Neural cell (in vitro differentiated cells): ENCODE measurements around the gene TSHR. TPM values are rescaled to one million over a fixed set of nuclear protein-coding genes. Genes with fewer than 3 reads are reported as not detected.

Experiments
- H2AFZ ChIP-seq: fragments of 200-600, 300-800 bp; sonication (generic), shearing (Covaris generic); 2 replicates; pipeline ENCODE4 v1.6.0; 2014; ENCODE audit warnings: low read depth, mild to moderate bottlenecking, antibody characterized with exemption, low read length, moderate library complexity
- H3F3A ChIP-seq: fragments of 200-600 bp; shearing (Covaris generic); 2 replicates; pipeline ENCODE4 v1.6.1; 2016; ENCODE audit warnings: mild to moderate bottlenecking, moderate library complexity, mixed read lengths, antibody characterized with exemption, low read length; ENCODE audit not compliant: insufficient read depth, poor library complexity, severe bottlenecking
- H3K27ac ChIP-seq: fragments of 200-600, 300-800 bp; sonication (generic), shearing (Covaris generic); 2 replicates; pipeline ENCODE4 v1.5.1; 2014; ENCODE audit warnings: mild to moderate bottlenecking, low read length, moderate library complexity
- H3K27me3 ChIP-seq: fragments of 300-800, 200-600 bp; sonication (generic), shearing (Covaris generic); 2 replicates; pipeline ENCODE4 v1.6.0; 2014; ENCODE audit warnings: mild to moderate bottlenecking, low read depth, low read length, moderate library complexity; ENCODE audit not compliant: insufficient read depth
- H3K36me3 ChIP-seq: fragments of 300-800, 200-600 bp; sonication (generic), shearing (Covaris generic); 2 replicates; pipeline ENCODE4 v1.5.1; 2014; ENCODE audit warnings: mild to moderate bottlenecking, antibody characterized with exemption, low read length, moderate library complexity; ENCODE audit not compliant: insufficient read depth
- H3K4me2 ChIP-seq: fragments of 300-800, 200-600 bp; sonication (generic), shearing (Covaris generic); 2 replicates; pipeline ENCODE4 v1.6.0; 2014; ENCODE audit warnings: mild to moderate bottlenecking, low read length
- H3K4me3 ChIP-seq: fragments of 300-800, 200-600 bp; sonication (generic), shearing (Covaris generic); 2 replicates; pipeline ENCODE4 v1.5.1; 2014; ENCODE audit warnings: mild to moderate bottlenecking, low read length, moderate library complexity
- H3K79me2 ChIP-seq: fragments of 200-600 bp; shearing (Covaris generic); replicated peaks from 2 replicates; pipeline ENCODE4 v1.6.0; 2014; ENCODE audit warnings: mild to moderate bottlenecking, low read length, moderate library complexity; ENCODE audit not compliant: insufficient read depth
- H3K9ac ChIP-seq: fragments of 300-800, 200-600 bp; sonication (generic), shearing (Covaris generic); 2 replicates; pipeline ENCODE4 v1.6.1; 2016; ENCODE audit warnings: mild to moderate bottlenecking, low read length, mixed read lengths
- H3K9me2 ChIP-seq: fragments of 200-600 bp; shearing (Covaris generic); 2 replicates; pipeline ENCODE4 v1.6.1; 2016; ENCODE audit warnings: mild to moderate bottlenecking, low read length, mixed read lengths; ENCODE audit not compliant: insufficient read depth
- H3K9me3 ChIP-seq: fragments of 200-600, 300-800 bp; sonication (generic), shearing (Covaris generic); 2 replicates; pipeline ENCODE4 v1.6.1; 2016; ENCODE audit warnings: mild to moderate bottlenecking, mixed run types, low read length, moderate library complexity, mixed read lengths
- H4K20me1 ChIP-seq: fragments of 200-600 bp; shearing (Covaris generic); 2 replicates; pipeline ENCODE4 v1.6.1; 2016; ENCODE audit warnings: mild to moderate bottlenecking, mixed run types; ENCODE audit not compliant: insufficient read depth
- EP300 ChIP-seq: fragments of 450-650 bp; conservative IDR thresholded peaks from 2 replicates; pipeline ENCODE4 v1.6.1; 2014; ENCODE audit warnings: antibody characterized with exemption, mild to moderate bottlenecking, moderate library complexity; ENCODE audit not compliant: poor library complexity, severe bottlenecking
- EZH2 ChIP-seq: fragments of 200-600, 300-800 bp; shearing (Covaris generic), sonication (generic); IDR thresholded peaks from 2 replicates; pipeline ENCODE4 v1.6.1; 2014; ENCODE audit warnings: antibody characterized with exemption, low read length, borderline replicate concordance, mild to moderate bottlenecking; ENCODE audit not compliant: insufficient read depth, poor library complexity, severe bottlenecking
- MXI1 ChIP-seq: fragments of 450-650 bp; conservative IDR thresholded peaks from 2 replicates; pipeline ENCODE4 v1.6.1; 2014; ENCODE audit warnings: antibody characterized with exemption, mild to moderate bottlenecking; ENCODE audit not compliant: poor library complexity, severe bottlenecking
- POLR2AphosphoS5 ChIP-seq: IDR thresholded peaks from 2 replicates; pipeline ENCODE4 v1.6.1; 2012
- RAD21 ChIP-seq: fragments of 450-650 bp; conservative IDR thresholded peaks from 2 replicates; pipeline ENCODE4 v1.6.1; 2014; ENCODE audit warnings: antibody characterized with exemption, mild to moderate bottlenecking, moderate library complexity
- SMC3 ChIP-seq: fragments of 450-650 bp; conservative IDR thresholded peaks from 2 replicates; pipeline ENCODE4 v1.6.1; 2014; ENCODE audit warnings: antibody characterized with exemption, mild to moderate bottlenecking, moderate library complexity; ENCODE audit not compliant: poor library complexity
- TAF1 ChIP-seq: IDR thresholded peaks from 2 replicates; pipeline ENCODE4 v1.6.1; 2012; ENCODE audit warnings: low read depth
- polyA plus RNA-seq: library from polyadenylated mRNA; depleted of rRNA; stranded (reverse); fragments of >200 nt; gene quantifications from 2 replicates; pipeline ENCODE4 v1.2.3, GENCODE V29; 2014
- TF ChIP-seq, protein P1 (sequence below): fragments of 450-650 bp; IDR thresholded peaks from 2 replicates; pipeline ENCODE4 v1.5.1; 2014; ENCODE audit warnings: antibody characterized with exemption, mild to moderate bottlenecking, moderate library complexity; ENCODE audit not compliant: poor library complexity, severe bottlenecking
- TF ChIP-seq, protein P2 (sequence below): IDR thresholded peaks from 2 replicates; pipeline ENCODE4 v1.6.1; 2012; ENCODE audit warnings: borderline replicate concordance

Gene TSHR
- polyA plus RNA-seq, 1 donor from 2014 or later, result not detected

DNA sequence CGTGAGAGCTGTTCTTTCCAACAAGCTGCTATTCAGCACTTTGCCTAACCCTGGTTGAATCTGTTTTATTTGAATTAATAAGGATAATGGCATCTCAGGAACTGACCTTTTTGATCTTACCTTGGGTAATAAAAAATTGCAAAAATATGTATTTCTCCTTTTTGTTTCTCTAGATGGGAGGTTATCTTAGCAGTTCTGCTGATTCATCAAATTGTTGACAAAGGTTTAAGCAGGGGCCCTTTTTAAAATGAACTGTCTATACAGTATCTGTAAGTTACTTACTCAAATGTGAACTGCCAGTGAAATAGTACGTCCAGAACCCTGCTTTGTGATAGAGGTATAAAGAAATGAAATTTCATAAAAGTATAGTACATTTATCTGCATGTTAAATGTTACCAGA is 681 bp downstream of the TSHR start:
- no peaks in the 10 kb centered on the region for H3K79me2 ChIP-seq
- H3K4me2 ChIP-seq, result no peak overlapping the region
- H3K9ac ChIP-seq, result no peak overlapping the region
- peaks cover 15% of the 10 kb centered on the region for H3K27me3 ChIP-seq
- no peak overlapping the region for H3K4me3 ChIP-seq
- H3K9me2 ChIP-seq, result no peaks in the 10 kb centered on the region
- no peaks in the 10 kb centered on the region for H3F3A ChIP-seq
- no peak for TF ChIP-seq MXI1
- TF ChIP-seq RAD21, result no peak
- no peak for TF ChIP-seq TAF1
- no peak for TF ChIP-seq SMC3
- TF ChIP-seq, protein P1, sequence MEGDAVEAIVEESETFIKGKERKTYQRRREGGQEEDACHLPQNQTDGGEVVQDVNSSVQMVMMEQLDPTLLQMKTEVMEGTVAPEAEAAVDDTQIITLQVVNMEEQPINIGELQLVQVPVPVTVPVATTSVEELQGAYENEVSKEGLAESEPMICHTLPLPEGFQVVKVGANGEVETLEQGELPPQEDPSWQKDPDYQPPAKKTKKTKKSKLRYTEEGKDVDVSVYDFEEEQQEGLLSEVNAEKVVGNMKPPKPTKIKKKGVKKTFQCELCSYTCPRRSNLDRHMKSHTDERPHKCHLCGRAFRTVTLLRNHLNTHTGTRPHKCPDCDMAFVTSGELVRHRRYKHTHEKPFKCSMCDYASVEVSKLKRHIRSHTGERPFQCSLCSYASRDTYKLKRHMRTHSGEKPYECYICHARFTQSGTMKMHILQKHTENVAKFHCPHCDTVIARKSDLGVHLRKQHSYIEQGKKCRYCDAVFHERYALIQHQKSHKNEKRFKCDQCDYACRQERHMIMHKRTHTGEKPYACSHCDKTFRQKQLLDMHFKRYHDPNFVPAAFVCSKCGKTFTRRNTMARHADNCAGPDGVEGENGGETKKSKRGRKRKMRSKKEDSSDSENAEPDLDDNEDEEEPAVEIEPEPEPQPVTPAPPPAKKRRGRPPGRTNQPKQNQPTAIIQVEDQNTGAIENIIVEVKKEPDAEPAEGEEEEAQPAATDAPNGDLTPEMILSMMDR, result no peak
- TF ChIP-seq EZH2, result no peak
- TF ChIP-seq, protein P2, sequence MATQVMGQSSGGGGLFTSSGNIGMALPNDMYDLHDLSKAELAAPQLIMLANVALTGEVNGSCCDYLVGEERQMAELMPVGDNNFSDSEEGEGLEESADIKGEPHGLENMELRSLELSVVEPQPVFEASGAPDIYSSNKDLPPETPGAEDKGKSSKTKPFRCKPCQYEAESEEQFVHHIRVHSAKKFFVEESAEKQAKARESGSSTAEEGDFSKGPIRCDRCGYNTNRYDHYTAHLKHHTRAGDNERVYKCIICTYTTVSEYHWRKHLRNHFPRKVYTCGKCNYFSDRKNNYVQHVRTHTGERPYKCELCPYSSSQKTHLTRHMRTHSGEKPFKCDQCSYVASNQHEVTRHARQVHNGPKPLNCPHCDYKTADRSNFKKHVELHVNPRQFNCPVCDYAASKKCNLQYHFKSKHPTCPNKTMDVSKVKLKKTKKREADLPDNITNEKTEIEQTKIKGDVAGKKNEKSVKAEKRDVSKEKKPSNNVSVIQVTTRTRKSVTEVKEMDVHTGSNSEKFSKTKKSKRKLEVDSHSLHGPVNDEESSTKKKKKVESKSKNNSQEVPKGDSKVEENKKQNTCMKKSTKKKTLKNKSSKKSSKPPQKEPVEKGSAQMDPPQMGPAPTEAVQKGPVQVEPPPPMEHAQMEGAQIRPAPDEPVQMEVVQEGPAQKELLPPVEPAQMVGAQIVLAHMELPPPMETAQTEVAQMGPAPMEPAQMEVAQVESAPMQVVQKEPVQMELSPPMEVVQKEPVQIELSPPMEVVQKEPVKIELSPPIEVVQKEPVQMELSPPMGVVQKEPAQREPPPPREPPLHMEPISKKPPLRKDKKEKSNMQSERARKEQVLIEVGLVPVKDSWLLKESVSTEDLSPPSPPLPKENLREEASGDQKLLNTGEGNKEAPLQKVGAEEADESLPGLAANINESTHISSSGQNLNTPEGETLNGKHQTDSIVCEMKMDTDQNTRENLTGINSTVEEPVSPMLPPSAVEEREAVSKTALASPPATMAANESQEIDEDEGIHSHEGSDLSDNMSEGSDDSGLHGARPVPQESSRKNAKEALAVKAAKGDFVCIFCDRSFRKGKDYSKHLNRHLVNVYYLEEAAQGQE, result no peak
- no peak for TF ChIP-seq EP300
- TF ChIP-seq POLR2AphosphoS5, result no peak
- H3K27ac ChIP-seq, result no peak overlapping the region
- H3K9me3 ChIP-seq, result no peaks in the 10 kb centered on the region
- H2AFZ ChIP-seq, result no peak overlapping the region
- H3K36me3 ChIP-seq, result no peaks in the 10 kb centered on the region
- no peaks in the 10 kb centered on the region for H4K20me1 ChIP-seq

DNA sequence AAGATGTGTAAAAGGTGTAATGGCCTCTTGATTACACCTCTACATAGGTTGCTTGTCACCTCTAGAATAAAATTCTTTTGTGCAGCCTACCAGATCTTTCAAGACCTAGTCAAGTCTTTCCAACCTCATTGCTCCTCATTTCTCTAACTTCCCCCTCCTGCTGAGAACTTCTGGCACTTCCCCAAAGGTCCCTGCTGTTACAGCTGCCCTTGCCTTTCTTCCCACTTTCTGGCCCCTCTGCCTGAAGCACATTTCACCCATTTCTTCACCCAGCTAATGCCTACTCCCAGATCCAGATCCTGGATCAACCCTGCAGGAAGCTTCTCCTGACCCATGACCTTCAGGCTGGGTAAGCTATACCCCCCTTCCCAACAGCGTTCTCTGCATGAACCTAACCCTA is 1.5 kb downstream of the TSHR start:
- TF ChIP-seq, protein P1, result no peak
- no peak for TF ChIP-seq POLR2AphosphoS5
- TF ChIP-seq SMC3, result no peak
- TF ChIP-seq MXI1, result no peak
- no peak for TF ChIP-seq EZH2
- TF ChIP-seq RAD21, result no peak
- TF ChIP-seq EP300, result no peak
- TF ChIP-seq, protein P2, result no peak
- TF ChIP-seq TAF1, result no peak
- H3K27me3 ChIP-seq, result peaks cover 15% of the 10 kb centered on the region
- H2AFZ ChIP-seq, result no peak overlapping the region
- H3K9me3 ChIP-seq, result no peaks in the 10 kb centered on the region
- H3K4me2 ChIP-seq, result no peak overlapping the region
- H3K4me3 ChIP-seq, result no peak overlapping the region
- H3K27ac ChIP-seq, result no peak overlapping the region
- no peaks in the 10 kb centered on the region for H3F3A ChIP-seq
- no peaks in the 10 kb centered on the region for H4K20me1 ChIP-seq
- H3K36me3 ChIP-seq, result no peaks in the 10 kb centered on the region
- H3K9me2 ChIP-seq, result no peaks in the 10 kb centered on the region
- no peaks in the 10 kb centered on the region for H3K79me2 ChIP-seq
- H3K9ac ChIP-seq, result no peak overlapping the region
